RCC 7860 (cell line): ENCODE measurements around the gene SIK3.

ENCODE experiments used
- DNase-seq: peaks from one replicate; pipeline ENCODE4 v3.0.0-alpha.2; 2015; ENCODE audit warnings: low spot score
- FAIRE-seq: peaks from 2 replicates; lab custom pipeline; 2012; peaks lifted over from hg19 to GRCh38; lab: Jason Lieb, UNC

SIK3 gene

DNA sequence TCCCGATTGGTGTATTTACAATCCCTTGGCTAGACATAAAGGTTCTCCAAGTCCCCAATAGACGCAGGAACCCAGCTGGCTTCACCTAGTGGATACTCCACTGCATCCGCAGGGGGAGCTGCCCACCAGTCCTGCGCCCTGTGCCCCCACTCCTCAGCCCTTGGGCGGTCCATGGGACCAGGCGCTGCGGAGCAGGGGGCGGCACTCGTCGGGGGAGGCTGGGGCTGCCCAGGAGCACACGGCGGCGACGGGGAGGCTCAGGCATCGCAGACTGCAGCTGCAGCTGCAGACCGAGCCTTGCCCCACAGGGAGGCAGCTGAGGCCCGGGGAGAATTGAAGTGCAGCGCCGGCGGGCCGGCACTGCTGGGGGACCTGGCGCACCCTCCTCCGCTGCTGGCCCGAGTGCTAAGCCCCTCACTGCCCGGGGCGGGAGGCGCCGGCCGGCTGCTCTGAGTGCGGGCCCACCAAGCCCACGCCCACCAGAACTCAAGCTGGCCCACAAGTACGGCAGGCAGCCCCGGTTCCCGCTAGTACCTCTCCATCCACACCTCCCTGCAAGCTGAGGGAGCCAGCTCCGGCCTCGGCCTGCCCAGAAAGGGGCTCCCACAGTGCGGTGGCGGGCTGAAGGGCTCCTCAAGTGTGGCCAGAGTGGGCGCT, 12.2 kb upstream of the SIK3 start:
- FAIRE-seq (no peak), DNase-seq (no peak)

DNA sequence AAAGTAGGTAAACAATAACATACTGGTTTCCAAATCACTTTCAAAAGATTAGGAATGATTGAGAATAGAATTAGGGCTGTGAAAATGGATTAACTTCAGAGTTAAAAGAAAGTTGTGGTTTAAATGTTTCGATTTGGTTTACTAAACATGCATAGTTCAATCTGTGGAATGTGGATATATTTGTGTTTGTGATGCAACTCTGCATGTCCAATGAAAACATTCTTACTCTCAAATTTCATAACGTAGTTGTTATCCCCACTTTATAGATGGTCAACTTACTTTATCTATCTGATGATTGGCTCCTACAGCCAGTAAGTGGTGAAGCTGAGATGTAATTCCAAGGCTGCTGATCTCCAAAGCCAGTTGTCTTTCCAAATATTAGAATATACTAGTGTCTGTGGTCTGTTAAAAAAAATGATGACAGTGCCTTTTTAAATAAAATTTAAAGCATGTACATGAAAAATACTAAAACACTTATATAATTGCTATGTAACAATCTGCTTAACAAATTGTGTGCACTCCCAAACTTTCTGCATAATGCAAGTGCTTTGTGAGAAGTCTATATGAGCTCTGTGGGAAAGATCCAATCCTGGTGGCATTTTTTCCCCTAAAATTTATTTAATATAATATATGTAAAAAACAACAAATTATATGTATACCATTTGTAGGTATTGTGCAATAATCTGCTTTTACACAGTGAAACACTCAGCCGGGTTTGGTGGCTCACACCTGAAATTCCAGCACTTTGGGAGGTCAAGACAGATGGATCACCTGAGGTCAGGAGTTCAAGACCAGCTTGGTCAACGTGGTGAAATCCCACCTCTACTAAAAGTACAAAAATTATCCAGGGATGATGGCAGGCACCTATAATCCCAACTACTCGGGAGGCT, 9.7 kb upstream of the SIK3 start:
- DNase-seq, result no peak
- no peak for FAIRE-seq

DNA sequence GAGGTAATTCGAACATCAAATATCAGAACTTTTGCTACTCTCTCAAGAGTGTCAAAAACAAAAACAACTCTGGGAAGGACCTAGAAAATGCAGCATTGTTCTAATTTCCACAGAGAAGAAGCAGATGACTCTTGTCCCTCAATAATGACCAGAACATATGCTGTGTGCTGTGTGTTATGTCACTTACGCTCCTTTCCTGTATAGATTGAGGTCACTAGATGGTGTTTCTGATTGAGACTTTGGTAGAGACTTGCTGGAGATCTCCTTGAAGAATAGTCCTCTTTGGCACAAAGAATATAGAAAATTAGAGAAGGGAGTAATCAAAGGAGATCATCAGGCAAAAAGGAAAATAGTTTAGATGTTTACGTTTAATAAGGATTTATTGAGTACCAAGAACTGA, 2.3 kb upstream of the SIK3 start:
- FAIRE-seq, result no peak
- DNase-seq, result no peak

DNA sequence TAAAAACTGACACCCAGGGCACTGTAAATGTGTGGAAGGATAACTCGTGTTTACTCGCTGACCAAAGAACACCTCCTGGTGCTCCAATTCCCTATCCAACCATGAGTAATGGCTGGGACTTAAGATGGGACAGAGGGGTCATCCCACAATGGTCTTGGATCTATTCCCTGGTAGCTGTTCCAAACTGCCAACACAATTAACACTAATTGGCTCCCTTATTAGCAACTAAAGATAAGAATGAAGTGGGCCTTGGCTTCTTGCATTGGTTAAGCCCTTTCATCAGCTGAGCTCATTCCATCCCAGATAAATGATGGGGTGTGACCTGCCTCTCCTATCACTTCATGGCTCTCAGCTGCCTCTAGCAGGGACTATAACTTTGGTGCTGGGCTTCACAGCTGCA, 1.5 kb upstream of the SIK3 start:
- DNase-seq (no peak), FAIRE-seq (no peak)

DNA sequence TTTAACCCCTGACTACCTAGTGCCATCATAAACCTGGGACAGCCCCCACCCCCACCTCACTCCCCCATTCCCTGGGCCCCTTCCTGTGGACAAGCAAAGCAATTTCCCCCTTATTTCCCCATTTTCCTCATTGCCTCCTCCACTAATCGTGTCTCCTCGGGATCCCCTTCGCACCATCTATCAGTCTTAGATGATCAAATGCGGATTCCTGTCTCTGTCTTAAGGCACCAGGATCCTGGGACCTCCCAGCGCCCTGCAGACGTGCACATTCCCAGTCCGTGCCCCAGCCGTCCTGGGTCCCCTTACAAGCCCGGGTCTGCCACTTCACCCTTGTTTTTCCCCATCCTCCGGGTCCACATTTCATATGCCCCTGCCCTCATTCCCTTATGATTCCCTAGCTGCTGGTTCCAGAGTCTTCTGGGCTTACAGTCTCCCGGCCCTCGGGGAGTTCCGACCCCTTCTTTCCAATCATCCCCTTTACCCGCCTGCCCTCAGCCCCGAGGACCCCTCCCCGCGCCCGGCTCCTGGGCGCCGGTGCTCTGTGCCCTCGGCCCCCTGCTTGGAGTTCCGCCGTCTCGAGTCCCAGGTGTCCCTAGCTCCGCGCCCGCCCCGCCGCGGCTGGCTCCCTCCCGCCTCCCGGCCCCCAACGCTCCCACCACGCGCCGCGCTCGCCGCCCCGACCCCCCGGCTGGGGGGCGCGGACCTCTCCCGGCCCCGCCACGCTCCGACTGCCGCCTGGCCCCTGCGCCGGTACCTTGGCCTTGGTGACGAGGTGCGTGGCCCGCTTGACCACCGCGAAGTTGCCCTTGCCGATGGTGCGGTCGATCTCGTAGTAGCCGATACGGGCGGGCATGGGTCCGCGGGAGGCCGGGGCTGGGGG, 599 bp downstream of the SIK3 start:
- no peak for DNase-seq
- no peak for FAIRE-seq

DNA sequence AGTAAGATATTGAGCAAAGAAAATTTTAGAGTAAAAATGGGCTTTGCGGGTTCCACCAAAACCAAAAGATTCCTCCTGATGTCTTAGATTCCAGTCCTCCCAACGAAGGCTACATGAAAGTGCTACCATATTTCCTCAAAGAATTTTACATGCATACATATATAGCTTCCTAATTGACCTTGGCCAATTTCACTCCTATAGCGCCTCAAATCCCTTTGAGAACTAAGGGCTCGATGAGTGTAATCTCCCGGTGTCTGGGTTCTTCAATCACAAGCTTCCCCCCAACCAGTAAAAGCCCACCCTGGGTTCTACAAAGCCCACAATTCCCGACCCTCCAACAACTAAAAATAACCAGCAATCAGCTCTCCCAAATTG, 1.2 kb downstream of the SIK3 start:
- no peak for FAIRE-seq

DNA sequence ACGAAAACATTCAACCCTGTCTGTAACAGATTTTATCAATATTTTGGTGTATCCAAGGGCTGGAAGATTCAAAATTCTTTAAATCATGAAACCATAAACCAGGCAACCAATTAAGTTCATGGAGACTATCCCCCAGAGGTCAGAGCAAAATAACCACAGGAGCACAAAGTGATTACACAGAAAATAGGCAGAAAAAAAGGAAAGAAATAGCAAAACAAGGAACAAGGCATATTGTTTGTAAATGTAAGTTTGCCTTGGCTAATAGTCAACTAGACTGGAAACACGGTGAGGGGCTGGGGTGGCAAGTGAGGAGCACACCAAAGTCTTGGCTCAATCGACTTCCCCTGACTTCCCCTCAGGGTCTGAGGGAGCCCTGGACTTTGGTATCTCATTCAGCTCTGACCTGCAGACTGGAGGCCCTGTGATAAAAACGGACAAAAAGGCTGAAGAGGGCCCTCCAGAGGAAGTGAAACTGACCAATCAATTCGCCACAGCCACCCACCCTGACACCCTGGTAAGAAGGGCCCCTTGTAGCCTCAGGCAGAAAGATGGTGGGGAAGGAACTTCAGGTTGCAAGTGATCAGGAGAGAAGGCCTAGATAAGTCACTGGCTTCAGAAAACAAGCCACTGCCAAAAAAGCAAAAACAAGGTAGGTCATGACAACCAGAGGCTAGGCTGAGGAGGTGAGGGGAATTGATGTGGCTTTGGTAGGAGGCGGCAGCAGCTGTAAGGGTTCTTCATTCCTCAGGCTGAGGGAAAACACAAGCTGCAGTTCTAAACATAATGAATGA, 1.8 kb downstream of the SIK3 start:
- FAIRE-seq, result no peak
- DNase-seq, result no peak

More for the DNA sequence above, 1.2 kb downstream of the SIK3 start:
- no peak for DNase-seq

DNA sequence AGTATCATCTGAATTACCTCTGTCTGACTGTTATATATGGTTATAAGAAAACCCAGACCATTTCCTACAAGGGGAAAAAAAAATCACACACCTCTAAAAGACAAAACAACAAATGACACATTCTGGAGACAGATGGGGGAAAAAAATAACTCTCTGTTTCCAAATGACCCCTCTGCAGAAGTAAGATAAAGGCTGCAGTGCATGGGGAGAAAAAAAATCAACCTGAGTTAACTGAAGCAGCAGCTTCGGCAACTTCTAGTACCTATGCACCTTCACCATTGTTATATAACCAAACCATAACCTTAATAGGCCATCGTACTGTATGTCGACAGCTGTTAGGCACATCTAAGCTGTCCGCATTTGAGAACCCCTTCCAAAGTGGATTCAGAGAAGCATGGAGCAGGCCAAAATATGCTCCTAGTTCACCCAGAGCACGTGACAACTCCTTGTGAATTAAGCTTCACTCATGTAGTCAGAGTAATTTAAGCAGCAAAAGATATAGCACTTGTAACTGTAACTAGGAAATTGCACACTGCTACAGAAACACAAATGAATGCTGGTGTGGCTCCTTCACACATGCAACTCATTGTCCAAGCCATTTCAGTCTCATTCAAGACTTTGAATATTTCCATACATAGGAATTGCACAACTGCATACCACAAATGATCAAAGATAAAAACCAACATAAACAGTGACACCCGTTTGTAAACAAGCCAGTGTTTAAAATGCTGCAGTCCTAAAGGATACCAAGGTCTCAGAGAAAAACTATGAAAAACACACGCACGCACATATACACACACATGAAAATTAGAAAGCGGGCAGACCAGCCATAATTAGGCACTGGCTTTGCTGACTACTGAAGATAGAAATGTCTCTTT, 2.7 kb downstream of the SIK3 start:
- DNase-seq, result no peak
- FAIRE-seq, result no peak

DNA sequence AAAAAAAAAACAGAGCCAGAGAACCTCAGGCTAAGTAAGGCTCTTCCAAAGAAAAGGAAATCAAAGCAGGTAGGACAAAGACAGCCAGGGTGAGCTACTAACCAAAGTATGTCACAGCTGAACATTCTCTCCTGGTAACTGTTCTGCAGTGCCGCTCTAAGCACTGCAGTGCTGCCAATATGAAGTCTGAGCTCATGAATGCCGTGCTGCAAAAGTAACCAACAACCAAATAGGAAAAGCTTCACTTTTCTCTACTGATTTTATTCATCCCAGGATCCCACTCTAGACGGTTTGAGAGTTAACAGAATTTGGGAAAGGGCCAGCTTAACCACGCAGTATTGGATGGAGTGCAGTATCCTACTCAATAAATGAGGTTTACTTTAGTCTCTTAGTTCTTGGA, 3.5 kb downstream of the SIK3 start:
- DNase-seq, result no peak
- FAIRE-seq, result no peak

DNA sequence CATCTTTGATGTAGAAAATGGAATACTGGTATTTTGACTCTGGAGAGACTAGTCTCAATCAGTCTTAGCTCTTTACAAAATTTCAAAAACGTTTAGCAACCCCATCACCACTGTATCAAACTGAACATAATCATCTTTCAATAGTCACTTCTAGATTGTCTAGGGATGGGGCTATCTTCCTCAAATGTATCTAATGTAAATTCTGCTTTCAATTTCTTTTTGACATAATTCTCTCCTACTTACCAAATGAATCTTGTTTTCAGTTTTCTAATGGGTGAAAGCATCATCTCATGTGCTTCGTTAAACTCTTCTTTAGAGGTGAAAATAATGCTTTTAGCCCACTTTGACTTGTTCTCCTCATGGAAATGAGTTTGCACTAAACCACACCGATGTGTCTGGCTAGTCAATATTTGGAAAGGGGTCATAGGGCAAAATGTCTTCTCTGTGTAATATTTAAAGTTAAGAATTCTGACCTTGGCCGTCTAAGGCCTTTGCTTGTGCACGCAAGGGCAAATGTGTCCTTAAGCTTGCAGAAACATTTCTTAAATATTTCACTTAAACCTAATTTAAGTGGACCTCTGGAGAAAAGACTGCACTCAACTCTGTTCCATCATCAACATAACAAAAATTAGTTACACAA, 5.2 kb downstream of the SIK3 start:
- DNase-seq (no peak), FAIRE-seq (no peak)

DNA sequence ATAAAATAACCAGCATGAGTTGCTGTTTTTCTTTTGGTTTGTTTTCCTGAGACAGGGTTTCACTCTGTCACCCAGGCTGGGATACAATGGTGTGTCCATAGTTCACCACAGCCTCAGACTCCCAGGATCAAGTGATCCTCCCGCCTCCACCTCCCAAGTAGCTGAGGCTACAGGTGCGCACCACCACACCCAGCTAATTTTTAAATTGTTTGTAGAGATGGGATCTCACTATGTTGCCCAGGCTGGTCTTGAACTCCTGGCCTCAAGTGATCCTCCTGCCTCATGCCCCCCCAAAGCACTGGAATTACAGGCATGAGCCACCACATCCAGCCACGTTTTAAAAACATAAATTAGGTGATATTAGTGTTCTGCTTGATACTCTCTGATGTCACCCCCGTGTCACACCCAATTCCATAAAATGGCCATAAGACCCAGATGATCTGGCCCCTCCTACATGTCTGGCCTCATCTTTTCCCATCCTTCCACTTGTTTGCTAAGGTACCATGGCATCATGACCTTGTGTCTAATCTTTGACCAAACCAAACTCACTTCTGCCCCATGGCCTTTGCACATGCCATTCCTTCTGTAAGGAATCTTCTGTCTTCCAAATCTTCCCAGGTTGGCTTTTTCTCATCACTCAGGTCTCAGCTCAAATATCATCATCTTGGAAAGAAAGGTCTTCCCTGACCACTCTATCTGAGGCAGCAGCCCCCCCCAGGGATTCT, 6.3 kb downstream of the SIK3 start:
- FAIRE-seq (no peak), DNase-seq (no peak)

DNA sequence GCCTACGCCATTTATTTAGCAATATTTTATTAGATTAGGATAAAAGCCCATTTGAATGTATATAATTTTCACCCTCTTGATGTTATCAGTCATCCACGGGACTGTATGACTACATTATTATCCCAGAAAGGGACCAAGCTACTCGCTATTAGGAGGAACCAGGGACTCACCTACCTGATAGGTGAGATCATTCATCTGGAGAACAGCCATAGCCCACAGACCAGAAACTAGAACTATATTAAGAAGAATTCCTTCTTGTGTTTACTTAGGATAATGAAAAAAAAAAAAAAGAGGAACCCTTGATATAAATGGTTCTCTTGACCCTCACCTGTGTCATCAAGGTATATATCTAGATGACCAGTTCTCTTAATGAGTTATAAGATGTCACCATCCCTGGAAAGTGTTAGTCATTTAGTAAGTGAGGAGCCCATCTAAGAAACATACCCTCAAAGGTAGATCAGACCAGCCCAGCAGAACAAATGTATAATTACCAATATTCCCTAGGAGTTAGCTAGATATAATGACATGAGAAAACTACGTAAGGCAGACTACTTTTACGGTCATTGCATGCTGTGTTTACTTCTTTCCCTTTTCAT, 8.0 kb downstream of the SIK3 start:
- FAIRE-seq (no peak), DNase-seq (no peak)

DNA sequence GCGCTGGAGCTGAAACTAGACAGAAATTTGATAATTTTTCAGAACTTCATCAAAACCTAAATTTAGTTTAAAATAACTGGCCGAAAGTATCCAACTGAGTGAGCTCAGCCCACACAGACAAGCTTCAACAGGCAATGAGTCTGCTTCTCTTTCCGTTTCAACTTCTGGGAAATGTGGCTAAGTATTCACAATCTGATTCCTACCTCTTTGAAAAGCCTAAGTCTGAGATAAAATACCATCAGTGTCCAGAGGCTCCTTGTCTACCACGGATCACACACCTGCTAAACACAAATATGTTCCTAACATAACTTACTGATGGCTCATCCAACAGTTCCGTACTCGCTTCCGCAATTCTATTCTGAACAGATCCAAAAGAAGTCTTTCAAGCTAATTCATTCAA, 8.5 kb downstream of the SIK3 start:
- DNase-seq, result no peak
- no peak for FAIRE-seq

DNA sequence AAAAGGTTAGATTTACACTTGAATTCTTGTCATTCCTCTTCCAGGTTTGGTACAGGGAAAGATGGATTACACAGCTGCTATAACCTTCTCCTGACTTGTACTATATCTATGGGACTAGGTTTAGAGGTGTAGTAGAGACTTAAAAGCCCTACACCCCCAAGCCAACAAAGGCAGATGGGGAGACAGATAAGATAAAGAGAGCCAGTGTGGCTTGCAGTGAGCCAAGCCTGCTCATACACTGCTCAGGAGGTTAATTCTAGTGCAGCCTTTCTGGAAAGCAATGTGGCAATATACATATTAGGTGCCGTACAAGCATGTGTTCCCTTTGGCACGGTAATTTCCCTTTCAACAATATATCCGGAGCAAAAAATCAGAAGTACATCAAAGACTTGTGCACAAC, 10.8 kb downstream of the SIK3 start:
- DNase-seq (no peak), FAIRE-seq (no peak)

DNA sequence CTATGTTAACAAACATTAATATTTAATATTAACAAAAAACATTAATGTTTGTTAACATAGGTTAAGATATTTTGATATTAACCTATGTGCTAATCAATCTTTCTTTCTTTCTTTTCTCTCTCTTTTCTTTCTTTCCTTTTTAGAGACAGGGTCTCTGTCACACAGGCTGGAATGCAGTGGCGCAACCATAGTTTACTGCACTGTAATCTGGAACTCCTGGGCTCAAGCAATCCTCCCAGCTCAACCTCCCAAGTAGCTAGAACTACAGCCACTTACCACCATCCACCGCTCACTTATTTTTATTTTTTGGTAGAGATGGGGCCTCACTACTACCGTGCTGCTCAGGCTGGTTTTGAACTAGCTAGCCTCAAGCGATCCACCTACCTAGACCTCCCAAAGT, 13.2 kb downstream of the SIK3 start:
- DNase-seq (no peak), FAIRE-seq (no peak)

DNA sequence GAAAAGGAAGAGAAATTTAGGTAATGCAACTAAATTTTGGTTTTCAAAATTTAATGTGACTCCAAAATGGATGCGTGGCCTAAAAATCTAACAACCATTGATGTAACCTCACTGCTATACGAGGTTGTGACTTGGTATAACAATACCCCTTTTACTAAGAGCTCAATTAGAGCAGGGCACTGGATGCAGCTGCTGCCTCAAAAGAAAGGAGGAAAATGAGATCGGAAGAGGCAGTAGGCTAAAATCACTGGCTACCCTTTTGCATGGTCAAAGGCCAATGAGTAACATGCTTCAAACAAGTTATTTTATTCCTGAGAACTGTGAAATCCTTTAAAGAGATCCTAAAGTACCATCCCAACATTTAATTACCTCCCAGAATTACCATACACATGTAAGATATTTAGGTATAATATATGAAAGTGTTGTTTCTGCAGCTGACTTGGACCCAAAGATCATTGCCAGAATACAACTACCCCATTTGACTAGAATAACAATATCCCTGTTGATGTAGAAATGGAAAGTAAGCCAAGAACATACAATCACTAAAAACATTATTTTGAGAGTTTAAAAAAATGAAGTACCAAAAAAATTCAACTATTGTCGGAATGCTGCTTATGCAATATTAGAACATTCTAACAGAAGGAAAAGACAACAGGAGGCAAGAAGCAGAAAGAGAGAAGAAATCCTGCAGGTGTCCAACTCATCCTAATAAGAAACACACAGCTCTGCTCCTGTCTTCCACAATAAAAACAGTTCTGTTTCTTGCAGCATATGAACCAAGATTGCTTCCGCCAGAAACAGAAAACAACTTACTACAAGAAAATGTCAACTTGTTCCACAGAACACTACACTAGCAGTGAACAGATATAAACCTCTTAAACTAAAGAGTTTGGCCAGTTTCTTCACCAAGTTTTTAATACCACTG, 15.0 kb downstream of the SIK3 start:
- no peak for FAIRE-seq
- no peak for DNase-seq

DNA sequence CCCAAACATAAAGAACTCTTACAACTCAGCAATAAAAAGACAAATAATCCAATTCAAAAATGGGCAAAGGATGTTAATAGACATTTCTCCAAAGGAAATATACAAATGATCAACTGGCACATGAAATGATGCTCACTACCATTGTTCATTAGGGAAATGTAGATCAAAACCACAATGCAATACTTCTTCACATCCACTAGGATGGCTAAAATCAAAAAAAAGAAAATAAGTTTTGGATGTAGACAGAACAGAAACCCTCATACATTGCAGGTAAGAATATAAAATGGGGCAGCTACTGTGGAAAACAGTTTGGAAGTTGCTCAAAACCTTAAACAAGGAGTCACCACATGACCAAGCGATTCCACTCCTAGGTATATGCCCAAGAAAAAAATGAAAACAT, 16.3 kb downstream of the SIK3 start:
- DNase-seq, result no peak
- FAIRE-seq, result no peak
